ENCODE measurements around the gene ARF5. TPM values are rescaled to one million over a fixed set of nuclear protein-coding genes. Genes with fewer than 3 reads are reported as not detected.

ARF5 gene
- total and polyA plus RNA-seq, 4 donors = 115 to 239 (median 159) TPM

DNA sequence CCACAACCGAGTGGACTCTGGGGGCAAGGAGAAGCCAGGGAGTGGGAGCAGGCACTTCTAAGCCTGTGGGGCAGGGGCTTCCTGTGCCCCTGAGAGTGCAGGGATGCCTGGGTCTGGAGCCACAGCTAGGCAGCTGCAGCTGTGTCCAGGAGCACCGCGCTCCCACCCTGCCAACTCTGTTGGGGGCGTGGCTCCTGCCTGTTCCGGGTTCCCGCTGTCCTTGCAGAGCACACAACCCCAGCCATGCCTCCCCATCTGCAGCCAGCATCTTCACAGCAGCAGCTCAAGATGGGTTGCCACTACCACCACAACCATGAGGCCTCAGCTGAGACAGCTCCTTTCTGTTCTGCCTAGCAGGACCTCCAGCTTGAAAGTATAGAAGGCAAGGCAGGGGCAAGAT lies 21.1 kb downstream of the ARF5 start:
- DNase-seq = no peak
- H3K9me3 ChIP-seq (ENCODE audit: control insufficient read depth in 4 of 4, insufficient read depth in 3 of 4, low read length in 3 of 4) = peaks cover 0 to 17% (median 1%) of the 10 kb centered on the region in 4 donors
- no peaks in the 10 kb centered on the region for H3K36me3 ChIP-seq (ENCODE audit: control insufficient read depth in 4 of 4, insufficient read depth in 4 of 4, low read length in 4 of 4)
- H3K9ac ChIP-seq (ENCODE audit: insufficient read depth in 1 of 2, low read length in 2 of 2) = no peak overlapping the region
- ATAC-seq (ENCODE audit: insufficient read depth, low FRiP score) = no peak
- H3K27ac ChIP-seq (ENCODE audit: low read depth in 1 of 2, low read length in 1 of 2) = no peak overlapping the region
- H3K4me1 ChIP-seq (ENCODE audit: control insufficient read depth in 5 of 5, insufficient read depth in 5 of 5, low read length in 5 of 5) = no peaks in the 10 kb centered on the region
- TF ChIP-seq CTCF (IDR thresholded peaks at IDR 0.05; ENCODE audit: control extremely low read depth, extremely low read depth) = no peak
- no peak overlapping the region for H3K4me3 ChIP-seq
- H3K27me3 ChIP-seq (ENCODE audit: control insufficient read depth in 3 of 3, insufficient read depth in 3 of 3, low read length in 2 of 3) = peaks cover 0 to 1% (median 0%) of the 10 kb centered on the region in 3 donors
- 90 to 93% methylated on average over 6 of the region's 6 CpGs for WGBS, 2 donors

DNA sequence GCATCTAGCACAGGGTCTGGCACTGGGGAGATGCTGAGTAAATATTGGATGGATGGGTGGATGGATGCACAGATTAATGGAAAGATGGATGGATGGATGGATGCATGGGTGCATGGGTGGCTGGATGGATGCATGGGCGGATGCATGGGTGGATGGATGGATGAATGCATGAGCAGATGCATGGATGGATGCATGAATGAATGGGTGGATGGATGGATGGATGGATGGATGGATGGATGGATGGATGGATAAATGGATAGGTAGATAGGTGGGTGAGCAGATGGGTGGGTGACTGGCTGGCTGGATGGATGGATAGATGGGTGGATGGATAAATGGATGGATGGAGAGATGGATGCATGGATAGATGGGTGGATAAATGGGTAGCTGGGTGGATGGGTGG lies 24.1 kb downstream of the ARF5 start:
- peaks cover 0 to 17% (median 1%) of the 10 kb centered on the region in 4 donors for H3K9me3 ChIP-seq (ENCODE audit: control insufficient read depth in 4 of 4, insufficient read depth in 3 of 4, low read length in 3 of 4)
- no peak overlapping the region for H3K27ac ChIP-seq (ENCODE audit: low read depth in 1 of 2, low read length in 1 of 2)
- H3K4me3 ChIP-seq = no peak overlapping the region
- TF ChIP-seq CTCF (IDR thresholded peaks at IDR 0.05; ENCODE audit: control extremely low read depth, extremely low read depth) = no peak
- no peaks in the 10 kb centered on the region for H3K36me3 ChIP-seq (ENCODE audit: control insufficient read depth in 4 of 4, insufficient read depth in 4 of 4, low read length in 4 of 4)
- no peaks in the 10 kb centered on the region for H3K4me1 ChIP-seq (ENCODE audit: control insufficient read depth in 5 of 5, insufficient read depth in 5 of 5, low read length in 5 of 5)
- H3K9ac ChIP-seq (ENCODE audit: insufficient read depth in 1 of 2, low read length in 2 of 2) = no peak overlapping the region
- DNase-seq (no peak), ATAC-seq (ENCODE audit: insufficient read depth, low FRiP score) (no peak)
- 90 to 97% methylated on average over 1 of the region's 1 CpG for WGBS, 2 donors
- peaks cover 0 to 13% (median 0%) of the 10 kb centered on the region in 3 donors for H3K27me3 ChIP-seq (ENCODE audit: control insufficient read depth in 3 of 3, insufficient read depth in 3 of 3, low read length in 2 of 3)

DNA sequence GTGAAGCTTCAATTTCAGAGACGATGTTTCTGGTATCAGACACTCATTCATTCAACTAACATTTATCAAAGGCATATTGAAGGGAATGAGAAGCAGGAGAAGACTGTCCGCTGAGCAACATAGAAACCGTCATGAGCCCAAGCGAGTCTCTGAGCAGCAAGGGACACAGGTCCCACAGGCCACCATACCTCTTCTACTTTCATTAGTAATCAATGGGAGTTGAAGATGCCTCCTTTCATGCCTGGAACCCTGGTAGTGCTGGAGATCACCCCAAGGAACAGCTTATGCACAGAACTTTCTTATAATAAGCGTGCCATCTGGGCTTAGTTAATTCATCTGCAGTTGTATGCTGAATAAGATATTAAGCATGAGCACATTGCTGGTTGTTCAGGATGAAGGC lies 28.5 kb downstream of the ARF5 start:
- Histone ChIP-seq H3K27me3 (ENCODE audit: control insufficient read depth in 3 of 3, insufficient read depth in 3 of 3, low read length in 2 of 3) (peaks cover 13 to 52% (median 15%) of the 10 kb centered on the region in 3 donors), H3K4me1 (ENCODE audit: control insufficient read depth in 5 of 5, insufficient read depth in 5 of 5, low read length in 5 of 5) (no peaks in the 10 kb centered on the region), H3K36me3 (ENCODE audit: control insufficient read depth in 4 of 4, insufficient read depth in 4 of 4, low read length in 4 of 4) (no peaks in the 10 kb centered on the region), H3K27ac (ENCODE audit: low read depth in 1 of 2, low read length in 1 of 2) (no peak overlapping the region), H3K9me3 (ENCODE audit: control insufficient read depth in 4 of 4, insufficient read depth in 3 of 4, low read length in 3 of 4) (no peaks in the 10 kb centered on the region), H3K9ac (ENCODE audit: insufficient read depth in 1 of 2, low read length in 2 of 2) (no peak overlapping the region), H3K4me3 (no peak overlapping the region)
- TF ChIP-seq CTCF (IDR thresholded peaks at IDR 0.05; ENCODE audit: control extremely low read depth, extremely low read depth) = no peak
- ATAC-seq (ENCODE audit: insufficient read depth, low FRiP score) = no peak
- WGBS, 2 donors = 91 to 92% methylated on average over 5 of the region's 5 CpGs
- DNase-seq = no peak

DNA sequence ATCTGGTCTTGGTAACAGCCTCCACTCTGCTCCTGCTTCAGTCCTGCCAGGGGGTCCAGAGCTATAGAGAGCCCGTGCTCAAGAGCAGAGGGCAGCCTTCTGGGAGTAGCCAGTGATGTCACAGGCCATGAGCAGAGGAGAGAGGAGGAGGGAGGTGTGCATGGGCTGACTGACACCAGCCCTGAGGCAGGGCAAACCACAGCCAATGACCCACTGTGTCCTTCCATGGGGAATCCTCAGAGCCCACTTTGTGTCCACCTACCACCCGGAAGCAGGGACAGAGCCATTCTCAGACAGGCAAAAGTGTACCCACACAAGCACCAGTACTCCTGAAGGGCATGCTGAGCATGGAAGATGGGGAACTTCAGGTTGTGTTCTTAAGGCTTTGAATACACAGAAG lies 29.8 kb downstream of the ARF5 start, which contains the start of gene PAX4:
Gene PAX4 (minus strand): TSS at position 101 of the 400 bp plus-strand sequence. CDS start 2,214 bp downstream, outside the sequence.
- no peak for DNase-seq
- Histone ChIP-seq H3K36me3 (ENCODE audit: control insufficient read depth in 4 of 4, insufficient read depth in 4 of 4, low read length in 4 of 4) (no peaks in the 10 kb centered on the region), H3K9ac (ENCODE audit: insufficient read depth in 1 of 2, low read length in 2 of 2) (no peak within 1 kb of the TSS), H3K4me1 (ENCODE audit: control insufficient read depth in 5 of 5, insufficient read depth in 5 of 5, low read length in 5 of 5) (no peaks in the 10 kb centered on the region), H3K4me3 (no peak within 1 kb of the TSS), H3K27me3 (ENCODE audit: control insufficient read depth in 3 of 3, insufficient read depth in 3 of 3, low read length in 2 of 3) (peaks cover 13 to 62% (median 16%) of the 10 kb centered on the region in 3 donors), H3K9me3 (ENCODE audit: control insufficient read depth in 4 of 4, insufficient read depth in 3 of 4, low read length in 3 of 4) (no peaks in the 10 kb centered on the region), H3K27ac (ENCODE audit: low read depth in 1 of 2, low read length in 1 of 2) (no peak within 1 kb of the TSS)
- 53 to 54% methylated on average over 2 of the region's 2 CpGs for WGBS, 2 donors
- TF ChIP-seq CTCF (IDR thresholded peaks at IDR 0.05; ENCODE audit: control extremely low read depth, extremely low read depth) = no peak
- no peak for ATAC-seq (ENCODE audit: insufficient read depth, low FRiP score)

Measured in lung (tissue), 12 donors.